ENCODE results near the gene STIL.

The STIL gene

GRCh38 chr1:47249755-47250154, 64.2 kb downstream of the STIL start:
- H3K4me3 ChIP-seq (replicated peaks; ENCODE audit: low read depth, low read length) = no peak overlapping the region
- no peak for DNase-seq (ENCODE audit: extremely low read depth, low read depth)
- no peak for TF ChIP-seq CTCF (IDR thresholded peaks at IDR 0.05; ENCODE audit: low read depth, low read length, missing control alignments)

- DNase-seq (ENCODE audit: extremely low read depth, low read depth) = no peak
- no peak for TF ChIP-seq CTCF (IDR thresholded peaks at IDR 0.05; ENCODE audit: low read depth, low read length, missing control alignments)
- no peak overlapping the region for H3K4me3 ChIP-seq (replicated peaks; ENCODE audit: low read depth, low read length)
Observed at GRCh38 chr1:47244339-47244862, 69.5 kb downstream of the STIL start.

- DNase-seq (ENCODE audit: extremely low read depth, low read depth) = no peak
- TF ChIP-seq CTCF (IDR thresholded peaks at IDR 0.05; ENCODE audit: low read depth, low read length, missing control alignments) = no peak
- no peak overlapping the region for H3K4me3 ChIP-seq (replicated peaks; ENCODE audit: low read depth, low read length)
Observed at GRCh38 chr1:47243910-47244309, 70.0 kb downstream of the STIL start.

- no peak for DNase-seq (ENCODE audit: extremely low read depth, low read depth)
- no peak overlapping the region for H3K4me3 ChIP-seq (replicated peaks; ENCODE audit: low read depth, low read length)
- no peak for TF ChIP-seq CTCF (IDR thresholded peaks at IDR 0.05; ENCODE audit: low read depth, low read length, missing control alignments)
Observed at GRCh38 chr1:47241114-47242113, 72.5 kb downstream of the STIL start.

GRCh38 chr1:47238935-47239592, 74.9 kb downstream of the STIL start:
- no peak overlapping the region for H3K4me3 ChIP-seq (replicated peaks; ENCODE audit: low read depth, low read length)
- no peak for DNase-seq (ENCODE audit: extremely low read depth, low read depth)
- no peak for TF ChIP-seq CTCF (IDR thresholded peaks at IDR 0.05; ENCODE audit: low read depth, low read length, missing control alignments)

- no peak overlapping the region for H3K4me3 ChIP-seq (replicated peaks; ENCODE audit: low read depth, low read length)
- no peak for DNase-seq (ENCODE audit: extremely low read depth, low read depth)
- no peak for TF ChIP-seq CTCF (IDR thresholded peaks at IDR 0.05; ENCODE audit: low read depth, low read length, missing control alignments)
Observed at GRCh38 chr1:47235806-47236205, 78.1 kb downstream of the STIL start.

All from HFF-Myc (cell line).